OCI-LY7 (cell line): Measurements from ENCODE around the gene PDHA2. TPM values are rescaled to one million over a fixed set of nuclear protein-coding genes. Genes with fewer than 3 reads are reported as not detected.

Experiments
- BruUV-seq: library from RNA; stranded (reverse); fragments of 400-500 nt; replicated peaks from 2 replicates; lab custom pipeline; 2021; lab: Mats Ljungman, UMichigan
- CTCF ChIA-PET: fragments of 300-600 bp; sonication (Branson Sonifier 250); formaldehyde crosslinking; loops from one replicate; lab custom pipeline; 2022; ENCODE audit warnings: antibody characterized with exemption; ENCODE audit not compliant: unreplicated experiment; lab: Charles Lee
- POLR2A ChIA-PET: fragments of 300-600 bp; sonication (Branson Sonifier 250); formaldehyde crosslinking; loops from one replicate; lab custom pipeline; 2022; ENCODE audit warnings: antibody characterized with exemption; lab: Charles Lee
- DNase-seq: peaks from one replicate; pipeline ENCODE4 v3.0.0-alpha.2; 2015; ENCODE audit warnings: low spot score
- H2AFZ ChIP-seq: fragments of 200-600 bp; sonication (generic), shearing (Covaris generic); 2 replicates; pipeline ENCODE4 v1.6.1; 2014; ENCODE audit warnings: mild to moderate bottlenecking, antibody characterized with exemption, low read length, moderate library complexity
- H3K27ac ChIP-seq: fragments of 200-600 bp; sonication (generic); 2 replicates; pipeline ENCODE4 v1.5.1; 2014; ENCODE audit warnings: mixed run types, low read depth, mild to moderate bottlenecking, moderate library complexity, low read length, inconsistent platforms; ENCODE audit not compliant: poor library complexity, severe bottlenecking
- H3K36me3 ChIP-seq: fragments of 200-600 bp; sonication (generic); 2 replicates; pipeline ENCODE4 v1.6.1; 2014; ENCODE audit warnings: mild to moderate bottlenecking, antibody characterized with exemption, low read length, moderate library complexity, mixed read lengths; ENCODE audit not compliant: insufficient read depth
- H3K4me1 ChIP-seq: fragments of 200-600 bp; sonication (generic); 2 replicates; pipeline ENCODE4 v1.5.1; 2014; ENCODE audit warnings: mild to moderate bottlenecking, low read length; ENCODE audit not compliant: insufficient read depth, poor library complexity, severe bottlenecking
- H3K4me2 ChIP-seq: fragments of 200-600 bp; sonication (generic); 2 replicates; pipeline ENCODE4 v1.6.1; 2014; ENCODE audit warnings: mild to moderate bottlenecking, low read length
- H3K4me3 ChIP-seq: fragments of 200-600 bp; sonication (generic); 2 replicates; pipeline ENCODE4 v1.5.1; 2014; ENCODE audit warnings: mild to moderate bottlenecking, low read depth, low read length; ENCODE audit not compliant: poor library complexity, severe bottlenecking
- H3K79me2 ChIP-seq: fragments of 200-600 bp; sonication (generic); 2 replicates; pipeline ENCODE4 v1.6.1; 2016; ENCODE audit warnings: low read depth, mild to moderate bottlenecking, low read length, moderate library complexity, mixed read lengths; ENCODE audit not compliant: insufficient read depth
- H3K9me2 ChIP-seq: fragments of 200-600 bp; sonication (generic); 2 replicates; pipeline ENCODE4 v1.6.1; 2016; ENCODE audit warnings: mild to moderate bottlenecking, low read length, mixed read lengths; ENCODE audit not compliant: insufficient read depth
- H3K9me3 ChIP-seq: fragments of 200-600 bp; sonication (generic); 2 replicates; pipeline ENCODE4 v1.6.1; 2014; ENCODE audit warnings: mild to moderate bottlenecking, mixed run types, low read length, mixed read lengths
- H4K20me1 ChIP-seq: fragments of 200-600 bp; sonication (generic); 2 replicates; pipeline ENCODE4 v1.6.1; 2014; ENCODE audit warnings: mild to moderate bottlenecking, antibody characterized with exemption, low read length, moderate library complexity, mixed read lengths; ENCODE audit not compliant: insufficient read depth
- EZH2phosphoT487 ChIP-seq: fragments of 200-600 bp; sonication (generic); IDR thresholded peaks from 2 replicates; pipeline ENCODE4 v1.6.1; 2018; ENCODE audit warnings: low read depth, borderline replicate concordance, mild to moderate bottlenecking, mixed run types, antibody characterized with exemption, low read length, moderate library complexity, mixed read lengths
- intact Hi-C: fragments of 100-400 bp; cut with micrococcal nuclease; formaldehyde crosslinking; loops from one replicate; pipeline ENCODE4 v1.10.0; 2022; ENCODE audit not compliant: unreplicated experiment
- total RNA-seq, 2 experiments: library from RNA; depleted of rRNA in 1 of 2; stranded (reverse); fragments of >200 nt in 1 of 2; shearing (Covaris generic) in 1 of 2; gene quantifications; 2 replicates each; pipeline ENCODE4 v1.2.3, GENCODE V29; 2014 to 2022
- TF ChIP-seq, protein P1 (sequence below): fragments of 200-600 bp; sonication (generic); conservative IDR thresholded peaks from 2 replicates; pipeline ENCODE4 v1.5.1; 2014; ENCODE audit warnings: mild to moderate bottlenecking, antibody characterized with exemption, low read length, moderate library complexity, mixed read lengths

The PDHA2 gene
- total RNA-seq, 2 experiments from 2014 or later = not detected

DNA sequence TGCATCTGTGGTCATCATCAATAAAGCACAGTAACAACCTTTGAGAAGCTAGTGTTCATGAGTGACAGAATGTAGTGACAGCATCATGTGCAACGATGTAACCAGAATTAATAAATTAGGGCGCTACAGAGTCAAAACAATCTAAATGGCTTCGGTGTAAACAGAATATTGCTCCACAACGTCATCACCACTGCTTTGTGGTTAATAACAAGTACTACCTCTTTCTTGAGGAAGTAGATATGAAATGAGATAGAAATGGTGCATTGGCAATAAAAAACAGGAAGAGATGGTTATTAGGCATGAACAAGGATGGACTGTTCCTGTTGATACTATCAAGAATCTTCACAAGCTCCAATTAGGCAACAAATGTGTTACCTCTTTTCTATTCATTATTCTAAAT, 8.7 kb upstream of the PDHA2 start:
- no peak overlapping the region for H2AFZ ChIP-seq
- no peaks in the 10 kb centered on the region for H4K20me1 ChIP-seq
- BruUV-seq = no TSS peak
- ChIA-PET CTCF (no interaction called here), POLR2A (interaction anchor here (0.9 kb wide), 1 partner anchor 11 kb away, joined by 3 read pairs; no protein-coding TSS in a partner anchor)
- intact Hi-C loops = no loop called here
- H3K4me1 ChIP-seq = no peaks in the 10 kb centered on the region
- DNase-seq = no peak
- no peak overlapping the region for H3K4me3 ChIP-seq
- H3K36me3 ChIP-seq = no peaks in the 10 kb centered on the region
- H3K4me2 ChIP-seq = no peak overlapping the region
- TF ChIP-seq EZH2phosphoT487 = no peak
- TF ChIP-seq, protein P1, sequence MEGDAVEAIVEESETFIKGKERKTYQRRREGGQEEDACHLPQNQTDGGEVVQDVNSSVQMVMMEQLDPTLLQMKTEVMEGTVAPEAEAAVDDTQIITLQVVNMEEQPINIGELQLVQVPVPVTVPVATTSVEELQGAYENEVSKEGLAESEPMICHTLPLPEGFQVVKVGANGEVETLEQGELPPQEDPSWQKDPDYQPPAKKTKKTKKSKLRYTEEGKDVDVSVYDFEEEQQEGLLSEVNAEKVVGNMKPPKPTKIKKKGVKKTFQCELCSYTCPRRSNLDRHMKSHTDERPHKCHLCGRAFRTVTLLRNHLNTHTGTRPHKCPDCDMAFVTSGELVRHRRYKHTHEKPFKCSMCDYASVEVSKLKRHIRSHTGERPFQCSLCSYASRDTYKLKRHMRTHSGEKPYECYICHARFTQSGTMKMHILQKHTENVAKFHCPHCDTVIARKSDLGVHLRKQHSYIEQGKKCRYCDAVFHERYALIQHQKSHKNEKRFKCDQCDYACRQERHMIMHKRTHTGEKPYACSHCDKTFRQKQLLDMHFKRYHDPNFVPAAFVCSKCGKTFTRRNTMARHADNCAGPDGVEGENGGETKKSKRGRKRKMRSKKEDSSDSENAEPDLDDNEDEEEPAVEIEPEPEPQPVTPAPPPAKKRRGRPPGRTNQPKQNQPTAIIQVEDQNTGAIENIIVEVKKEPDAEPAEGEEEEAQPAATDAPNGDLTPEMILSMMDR = no peak
- H3K27ac ChIP-seq = no peak overlapping the region
- no peaks in the 10 kb centered on the region for H3K9me3 ChIP-seq
- no peaks in the 10 kb centered on the region for H3K79me2 ChIP-seq
- no peaks in the 10 kb centered on the region for H3K9me2 ChIP-seq

DNA sequence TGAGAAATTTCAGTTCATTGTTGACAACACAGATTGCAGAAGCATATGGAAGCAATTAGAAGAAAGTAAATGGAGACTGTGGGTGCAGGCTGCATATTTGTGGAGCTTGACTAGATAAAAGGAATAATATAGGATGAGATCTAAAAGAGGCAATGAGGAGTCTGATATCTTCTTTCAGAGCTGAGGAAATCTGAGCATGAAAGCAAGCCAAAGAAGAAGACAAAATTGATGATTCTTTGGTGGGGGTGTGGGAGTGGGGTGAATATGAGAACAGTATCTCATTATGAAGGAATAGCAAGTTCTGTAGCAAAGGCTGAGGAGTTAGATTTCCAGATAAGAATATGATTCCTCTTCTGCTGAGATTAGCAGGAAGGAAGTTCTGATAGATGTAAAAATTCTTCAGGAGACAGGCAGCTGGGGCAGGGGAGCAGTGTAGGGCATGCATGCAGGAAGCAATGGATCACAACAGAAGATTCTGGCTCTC, 6.1 kb upstream of the PDHA2 start:
- ChIA-PET POLR2A (interaction anchor here (1.0 kb wide), 2 partner anchors 10 to 273 kb away, joined by 3 read pairs; no protein-coding TSS in a partner anchor), CTCF (no interaction called here)
- no peaks in the 10 kb centered on the region for H4K20me1 ChIP-seq
- no peaks in the 10 kb centered on the region for H3K36me3 ChIP-seq
- H2AFZ ChIP-seq = no peak overlapping the region
- no peak overlapping the region for H3K4me3 ChIP-seq
- BruUV-seq = no TSS peak
- no peak overlapping the region for H3K27ac ChIP-seq
- no peaks in the 10 kb centered on the region for H3K9me2 ChIP-seq
- TF ChIP-seq, protein P1 = no peak
- no peak for TF ChIP-seq EZH2phosphoT487
- no peaks in the 10 kb centered on the region for H3K4me1 ChIP-seq
- no peak overlapping the region for H3K4me2 ChIP-seq
- intact Hi-C loops = no loop called here
- H3K9me3 ChIP-seq = no peaks in the 10 kb centered on the region
- DNase-seq = no peak
- H3K79me2 ChIP-seq = no peaks in the 10 kb centered on the region

DNA sequence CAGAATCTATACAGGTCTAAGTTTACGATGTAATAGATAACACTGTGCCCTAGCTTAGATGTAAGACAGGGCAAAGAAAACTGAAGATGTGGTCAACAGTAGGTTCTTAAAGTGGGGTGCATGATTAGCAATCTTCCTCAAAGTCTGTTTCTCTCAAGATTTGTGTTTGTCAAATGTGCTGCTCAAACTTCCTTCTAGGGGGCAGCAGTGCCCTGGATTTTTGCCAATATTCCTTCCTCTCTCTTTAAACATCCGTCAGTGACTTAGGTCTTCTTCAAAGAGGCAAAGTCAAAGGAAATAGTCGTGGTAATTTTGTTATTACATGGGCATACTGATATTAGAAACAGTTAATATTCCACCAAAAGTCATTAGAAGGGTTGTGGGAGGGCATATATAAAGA, 4.2 kb upstream of the PDHA2 start:
- H3K4me3 ChIP-seq = no peak overlapping the region
- ChIA-PET CTCF (no interaction called here), POLR2A (no interaction called here)
- no TSS peak for BruUV-seq
- intact Hi-C loops = no loop called here
- DNase-seq = peak; percentile 4
- H2AFZ ChIP-seq = no peak overlapping the region
- H3K36me3 ChIP-seq = no peaks in the 10 kb centered on the region
- no peak overlapping the region for H3K4me2 ChIP-seq
- H4K20me1 ChIP-seq = no peaks in the 10 kb centered on the region
- no peaks in the 10 kb centered on the region for H3K9me3 ChIP-seq
- no peak overlapping the region for H3K27ac ChIP-seq
- no peaks in the 10 kb centered on the region for H3K4me1 ChIP-seq
- H3K9me2 ChIP-seq = no peaks in the 10 kb centered on the region
- TF ChIP-seq, protein P1 = peak; percentile 70
- no peak for TF ChIP-seq EZH2phosphoT487
- H3K79me2 ChIP-seq = no peaks in the 10 kb centered on the region
